Measurements from ENCODE around the gene ZNF548.

ZNF548 gene

DNA sequence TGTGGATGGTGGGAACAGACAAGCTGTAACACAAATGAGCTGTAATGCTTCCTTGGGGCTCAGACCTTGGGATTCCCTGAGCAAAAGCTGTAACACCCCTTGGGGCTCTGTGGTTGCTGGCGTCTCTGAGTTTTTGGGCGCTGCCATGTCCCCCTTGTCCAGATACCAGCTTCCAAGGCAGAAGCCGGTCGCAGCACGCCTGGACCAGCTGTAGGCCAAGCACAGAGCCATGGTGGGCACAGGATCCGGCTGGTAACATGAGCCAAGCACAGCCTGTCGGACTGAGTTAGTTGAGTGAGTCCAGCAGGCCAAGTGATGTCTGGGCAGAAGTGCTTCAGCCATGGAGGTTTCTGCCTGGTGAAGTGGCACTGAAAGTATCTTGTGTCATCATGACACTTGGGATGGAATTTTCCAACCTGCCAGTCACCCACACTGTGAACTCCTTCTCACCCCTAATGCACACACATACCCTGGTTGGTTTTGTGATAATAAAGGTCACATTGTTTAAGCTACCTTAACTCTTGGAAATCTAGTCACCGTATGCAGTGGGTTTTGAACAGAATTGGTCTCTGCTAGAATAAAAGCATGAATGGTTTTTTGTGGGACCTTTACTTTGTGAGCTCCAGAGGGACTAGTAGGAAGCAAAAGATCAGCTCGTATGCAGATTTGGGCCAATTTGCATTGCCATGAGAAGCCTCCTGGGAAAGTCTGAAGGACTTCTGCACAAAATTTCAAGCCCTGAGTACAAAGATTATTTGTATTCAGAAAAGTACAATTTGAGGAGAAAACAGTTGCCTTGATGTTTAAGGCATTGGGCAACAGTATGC is 14.3 kb downstream of the ZNF548 start:
- no peak for DNase-seq

DNA sequence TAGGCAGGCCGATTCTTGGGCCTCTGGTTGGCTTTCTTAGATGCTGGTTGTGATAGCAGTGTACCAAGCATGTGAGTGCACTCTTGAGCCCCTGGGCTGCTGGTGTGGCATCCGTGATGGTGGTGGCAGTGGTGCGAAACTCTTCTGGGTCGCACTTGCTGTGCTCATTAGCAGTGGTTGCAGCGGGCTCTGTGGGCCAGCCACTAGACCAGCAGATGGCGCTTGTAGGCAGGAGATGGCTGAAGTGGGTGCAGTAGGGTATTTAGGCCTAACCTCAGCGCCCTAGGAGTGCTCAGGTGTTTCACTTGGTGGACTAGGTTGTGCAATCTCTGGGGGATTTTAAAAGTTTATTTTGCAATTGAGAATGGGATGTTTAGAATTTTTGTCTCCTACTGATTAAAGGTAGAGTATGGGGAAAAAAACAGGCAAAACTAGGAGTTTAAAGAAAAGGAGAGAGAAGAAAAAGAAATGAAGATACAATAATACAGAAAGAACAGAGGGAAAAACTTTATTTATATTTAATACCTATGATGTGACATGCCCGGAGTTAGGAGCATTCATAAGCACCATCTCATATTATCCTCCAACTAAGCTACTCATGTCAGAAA is 17.0 kb downstream of the ZNF548 start:
- peak; percentile 20 for DNase-seq

DNA sequence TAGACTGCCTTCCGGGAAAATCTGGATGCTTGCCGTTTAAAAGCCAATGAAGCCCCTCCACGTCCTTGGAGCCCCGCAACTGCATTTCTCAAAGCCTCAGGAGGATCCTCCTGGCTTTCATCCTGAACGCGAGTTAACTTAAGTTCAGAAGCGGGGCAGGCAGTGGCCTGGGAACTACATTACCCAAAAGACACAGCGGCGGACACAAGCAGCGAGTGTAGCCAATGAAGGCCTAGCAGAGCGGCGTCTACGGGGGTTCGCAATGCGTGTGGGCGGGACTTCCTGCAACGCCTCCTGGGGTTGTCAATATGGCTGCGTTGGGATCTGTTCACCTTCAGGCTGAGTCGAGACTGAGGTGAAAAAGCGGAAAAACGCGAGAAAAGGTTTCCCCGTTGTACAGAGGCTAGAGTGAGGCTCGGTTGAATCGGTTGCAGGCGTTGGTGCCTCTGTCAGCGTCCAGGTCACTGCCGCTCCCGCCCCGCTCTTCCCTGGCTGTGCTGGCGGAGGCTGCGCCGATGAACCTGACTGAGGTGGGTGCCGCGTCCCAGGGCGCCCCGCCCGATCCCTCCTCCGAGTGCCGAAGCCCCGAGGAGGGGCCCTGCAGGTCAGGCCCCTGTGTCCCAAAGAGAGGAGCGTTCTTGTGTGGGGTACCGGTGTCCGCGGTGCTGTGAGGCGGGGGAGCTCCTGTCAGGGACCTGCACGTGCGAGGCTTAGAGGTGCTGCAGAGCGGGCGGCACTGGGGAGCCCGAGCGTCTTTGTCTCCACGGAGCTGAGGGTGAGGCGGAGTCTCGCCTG is 21.4 kb downstream of the ZNF548 start, which contains the start of gene ZNF17:
TSS of gene ZNF17 (plus strand) at position 285 of the 795 bp plus-strand sequence. CDS start 2,455 bp downstream, outside the sequence.
- peak; percentile 89 for DNase-seq

DNA sequence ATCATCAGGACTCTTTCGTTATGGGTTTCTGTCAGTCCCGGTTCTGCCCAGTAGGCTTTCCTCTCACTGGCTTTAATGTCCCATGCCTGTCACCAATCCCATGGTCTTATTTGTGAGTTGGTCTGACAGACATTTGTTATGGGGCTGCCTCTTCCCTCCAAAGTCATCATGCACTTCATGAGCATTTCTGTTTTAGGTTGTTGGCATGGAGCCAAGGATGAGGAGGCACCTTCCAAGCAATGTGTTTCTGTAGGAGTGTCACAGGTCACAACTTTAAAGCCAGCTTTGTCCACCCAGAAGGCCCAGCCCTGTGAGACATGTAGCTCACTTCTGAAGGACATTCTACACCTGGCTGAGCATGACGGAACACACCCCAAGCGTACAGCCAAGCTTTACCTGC is 29.8 kb downstream of the ZNF548 start:
- DNase-seq = no peak

DNA sequence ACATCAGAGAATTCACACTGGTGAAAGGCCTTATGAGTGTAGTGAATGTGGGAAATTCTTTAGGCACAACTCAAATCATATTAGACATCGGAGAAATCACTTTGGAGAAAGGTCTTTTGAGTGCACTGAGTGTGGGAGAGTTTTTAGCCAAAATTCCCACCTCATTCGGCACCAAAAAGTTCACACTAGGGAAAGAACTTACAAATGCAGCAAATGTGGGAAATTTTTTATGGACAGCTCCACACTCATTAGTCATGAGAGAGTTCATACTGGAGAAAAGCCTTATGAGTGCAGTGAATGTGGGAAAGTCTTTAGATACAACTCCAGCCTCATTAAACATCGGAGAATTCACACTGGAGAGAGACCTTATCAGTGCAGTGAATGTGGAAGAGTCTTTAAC is 31.4 kb downstream of the ZNF548 start:
- no peak for DNase-seq

DNA sequence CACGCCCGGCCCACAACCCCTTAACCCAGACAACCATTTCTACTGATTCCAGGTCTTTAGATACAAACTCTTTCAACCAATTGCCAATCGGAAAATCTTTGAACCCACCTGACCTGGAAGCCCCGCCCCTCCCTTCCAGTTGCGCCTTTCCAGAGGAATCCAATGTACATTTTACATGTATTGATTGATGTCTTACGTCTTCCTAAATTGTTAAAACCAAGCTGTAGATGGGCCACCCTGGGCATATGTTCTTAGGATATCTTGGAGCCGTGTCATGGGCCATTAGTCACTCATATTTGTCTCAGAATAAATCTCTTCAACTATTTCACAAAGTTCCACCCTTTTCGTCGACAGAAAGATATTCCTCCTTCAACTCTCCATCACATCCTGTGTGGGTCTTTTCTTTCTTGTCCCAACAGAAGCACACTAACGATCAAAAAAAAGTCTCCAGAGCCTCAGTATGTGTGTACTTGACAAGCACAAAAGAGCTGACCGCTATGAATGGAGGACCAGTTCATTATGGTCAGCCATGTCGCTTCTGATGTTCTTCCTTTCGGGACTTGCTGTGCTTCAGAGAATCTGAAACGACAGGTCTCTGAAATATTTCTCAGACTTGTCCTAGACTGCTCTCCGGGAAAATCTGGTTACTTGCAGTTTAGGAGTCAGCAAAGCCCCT is 44.9 kb downstream of the ZNF548 start:
- no peak for DNase-seq

DNA sequence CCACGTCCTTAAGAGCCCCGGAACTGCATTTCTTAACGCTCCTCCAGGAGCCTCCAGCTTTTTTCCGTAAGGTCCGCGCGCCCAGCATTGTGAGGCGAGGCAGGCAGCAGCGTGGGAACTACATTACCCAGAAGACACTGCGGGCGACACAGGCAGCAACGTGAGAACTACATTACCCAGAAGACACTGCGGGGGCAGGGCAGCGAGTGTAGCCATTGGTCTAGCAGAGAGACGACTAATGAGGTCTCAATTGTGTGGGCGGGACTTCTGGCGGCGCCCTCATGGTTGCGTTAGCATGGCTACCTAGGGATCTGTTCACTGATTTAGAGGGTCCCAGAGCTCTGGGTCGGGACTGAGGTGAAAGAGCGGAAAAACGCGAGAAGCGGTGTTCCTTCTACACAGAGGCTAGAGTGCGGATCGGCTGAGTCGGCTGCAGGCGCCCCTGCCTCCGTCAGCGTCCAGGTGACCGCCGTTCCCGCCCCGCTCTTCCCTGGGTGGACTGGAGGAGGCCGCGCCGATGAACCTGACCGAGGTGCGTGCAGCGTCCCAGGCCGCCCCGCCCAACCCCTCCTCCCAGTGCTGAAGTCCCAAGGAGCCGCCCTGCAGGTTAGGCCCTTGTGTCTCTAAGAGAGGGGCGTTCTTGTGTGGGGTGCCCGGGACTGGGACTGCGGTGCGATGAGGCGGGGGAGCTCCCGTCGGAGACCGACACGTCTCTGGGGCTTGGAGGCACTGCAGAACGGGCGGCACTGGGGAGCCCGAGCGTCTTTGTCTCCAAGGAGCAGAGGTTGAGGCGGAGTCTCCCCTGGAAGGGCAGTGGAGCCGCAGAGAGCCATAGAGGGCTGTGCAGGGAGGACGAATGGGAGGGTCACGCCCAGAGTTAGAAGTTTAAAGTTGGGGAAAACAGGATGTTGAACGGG is 45.7 kb downstream of the ZNF548 start, which contains the start of gene ZNF749:
TSS of gene ZNF749 (plus strand) at position 264 of the 917 bp plus-strand sequence. CDS start at position 518, 254 bp downstream.
- peak; percentile 98 for DNase-seq

DNA sequence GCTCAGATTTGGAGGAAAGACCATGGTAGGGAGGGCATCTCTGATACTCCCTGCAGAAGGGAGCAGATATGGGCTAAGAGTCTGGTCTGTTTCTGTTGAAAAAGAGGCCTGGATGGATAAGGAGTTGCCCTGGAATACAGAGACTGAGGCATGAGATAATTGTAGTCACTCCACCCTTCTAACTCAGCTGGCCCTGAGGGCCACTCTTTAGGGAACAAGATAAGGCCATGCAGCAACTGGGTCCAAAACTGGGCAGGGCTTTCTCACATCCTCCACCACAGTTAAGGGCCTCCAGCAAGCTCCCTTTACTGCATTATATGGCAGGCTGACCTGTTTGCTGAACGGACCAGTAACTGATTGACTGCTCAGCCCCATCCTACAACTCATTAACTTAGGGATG is 46.8 kb downstream of the ZNF548 start:
- DNase-seq = no peak

DNA sequence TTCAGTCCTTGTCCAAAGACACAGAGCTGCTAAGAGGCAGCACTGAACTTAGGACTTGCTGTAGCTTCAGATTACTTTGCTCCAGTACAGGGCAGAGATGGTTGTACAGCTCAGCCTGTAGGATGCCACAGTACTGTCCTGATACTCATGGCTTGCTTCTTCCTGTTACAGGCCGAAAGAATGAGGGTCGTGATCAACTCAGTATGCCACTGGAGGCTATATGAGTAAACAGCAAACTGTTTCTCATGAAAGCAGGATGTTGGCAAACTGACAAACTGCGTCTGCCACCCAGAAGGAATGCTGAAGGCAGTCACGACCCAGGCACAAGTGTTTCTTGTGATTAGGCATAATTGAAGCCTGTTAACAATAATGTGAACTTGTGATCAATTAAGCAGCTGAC is 48.3 kb downstream of the ZNF548 start:
- DNase-seq = no peak

DNA sequence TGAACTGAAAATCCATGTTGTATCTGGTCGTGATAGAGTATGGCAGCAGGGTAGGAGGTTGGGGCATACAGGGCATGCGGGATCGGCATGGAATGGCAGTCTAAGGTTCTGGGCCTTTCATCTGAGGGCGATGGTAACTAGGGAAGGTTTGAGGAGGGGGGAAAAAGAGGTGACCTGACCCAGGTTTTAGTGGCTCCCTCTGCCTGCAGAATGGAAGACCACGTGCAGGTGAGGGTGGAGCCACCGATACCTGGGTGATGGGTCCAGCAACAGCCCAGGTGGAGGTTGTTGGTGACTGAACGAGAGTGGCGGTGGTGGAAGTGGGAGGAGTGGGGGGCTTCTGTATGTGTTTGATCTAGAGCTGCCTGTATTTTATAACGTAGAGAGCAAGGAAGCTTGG is 49.3 kb downstream of the ZNF548 start:
- no peak for DNase-seq

DNA sequence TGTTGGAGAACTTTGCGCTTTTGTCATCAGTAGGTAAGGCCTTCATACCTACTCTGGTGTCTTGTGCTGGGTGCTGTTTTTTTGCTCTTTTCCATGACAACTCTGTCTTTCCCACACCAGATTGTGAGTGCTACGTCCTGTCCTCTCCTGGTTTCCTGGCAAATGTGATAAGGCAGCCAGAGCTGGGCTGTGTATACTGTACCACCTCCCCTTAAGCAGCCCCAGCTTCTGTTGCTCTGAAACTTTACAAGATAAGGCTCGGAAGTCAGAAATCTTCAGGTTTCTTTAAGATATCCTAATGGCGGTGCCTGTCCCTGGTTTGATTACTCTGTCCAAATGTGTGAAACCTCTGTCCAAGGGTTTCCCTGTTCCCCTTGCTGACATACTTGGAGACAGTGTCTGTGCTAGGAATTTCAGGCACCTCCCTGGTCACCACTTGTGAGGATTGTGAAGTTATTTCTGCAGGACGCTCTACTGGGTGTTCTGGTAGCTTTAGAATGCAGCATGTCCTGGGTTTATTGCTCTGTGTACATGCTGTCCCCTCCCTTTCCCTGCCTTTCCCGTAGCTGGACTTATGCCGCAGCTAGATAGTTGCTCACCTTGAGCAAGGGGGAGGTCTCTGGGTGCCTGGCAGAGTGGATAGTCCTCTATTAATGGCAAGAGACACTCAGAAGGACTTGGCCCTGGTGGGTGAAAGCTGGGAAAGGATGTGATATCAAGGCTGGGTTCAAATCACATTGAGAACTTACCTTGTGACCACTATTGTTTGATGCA is 52.5 kb downstream of the ZNF548 start:
- no peak for DNase-seq

DNA sequence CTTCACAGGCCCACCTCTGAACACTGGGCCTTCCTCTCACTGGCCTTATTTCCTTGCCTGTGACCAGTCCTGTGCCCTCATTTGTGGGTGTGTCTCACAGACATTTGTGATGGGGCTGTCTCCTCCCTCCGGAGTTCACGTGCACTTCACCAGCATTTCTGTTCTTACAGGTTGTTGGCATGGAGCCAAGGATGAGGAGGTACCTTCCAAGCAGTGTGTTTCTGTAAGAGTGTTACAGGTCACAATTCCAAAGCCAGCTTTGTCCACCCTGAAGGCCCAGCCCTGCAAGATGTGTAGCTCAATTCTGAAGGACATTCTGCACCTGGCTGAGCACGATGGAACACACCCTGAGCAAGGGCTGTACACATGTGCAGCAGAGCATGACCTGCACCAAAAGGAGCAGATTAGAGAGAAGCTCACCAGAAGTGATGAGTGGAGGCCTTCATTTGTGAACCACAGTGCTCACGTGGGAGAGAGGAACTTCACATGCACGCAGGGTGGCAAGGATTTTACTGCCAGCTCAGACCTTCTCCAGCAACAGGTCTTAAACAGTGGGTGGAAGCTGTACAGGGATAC is 53.6 kb downstream of the ZNF548 start:
- DNase-seq = no peak

DNA sequence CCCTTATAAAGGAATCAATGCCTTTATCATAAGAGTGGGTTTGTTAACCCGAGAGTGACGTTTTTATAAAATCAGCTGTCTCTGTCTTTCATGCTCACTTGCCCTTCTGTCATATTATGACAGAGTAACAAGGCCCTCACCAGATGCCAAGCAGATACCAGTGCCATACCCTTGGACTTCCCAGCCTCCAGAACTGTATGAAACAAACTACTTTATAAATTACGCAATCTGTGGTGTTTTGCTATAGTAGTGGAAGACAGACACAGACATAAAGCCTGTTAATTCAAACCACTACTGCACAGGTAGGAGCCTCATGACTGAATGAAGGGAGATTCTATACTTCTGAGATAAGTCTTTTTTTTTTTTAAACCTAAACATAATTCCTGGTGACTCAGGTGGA is 62.7 kb downstream of the ZNF548 start:
- DNase-seq = no peak

Measured in DMS 273 treated with DMSO at 0.1 percent for 48 hours (cell line).